Effector memory CD4-positive, alpha-beta T cell (primary cell): Measurements from ENCODE around the gene LRRK1.

Experiments
- DNase-seq, 3 donors: peaks; one replicate each; pipeline ENCODE4 v3.0.0-alpha.2; 2020
- H3K27ac ChIP-seq: 2 replicates; pipeline ENCODE4 v1.7.0; 2013; ENCODE audit warnings: mild to moderate bottlenecking, low read length, moderate library complexity; ENCODE audit not compliant: insufficient read depth, poor library complexity, severe bottlenecking
- H3K27me3 ChIP-seq: replicated peaks from 2 replicates; pipeline ENCODE4 v1.7.0; 2013; ENCODE audit warnings: mild to moderate bottlenecking, low read length; ENCODE audit not compliant: insufficient read depth, control insufficient read depth, poor library complexity, severe bottlenecking
- H3K36me3 ChIP-seq: 2 replicates; pipeline ENCODE4 v1.7.0; 2013; ENCODE audit warnings: mild to moderate bottlenecking, low read length, moderate library complexity; ENCODE audit not compliant: control insufficient read depth, insufficient read depth
- H3K4me1 ChIP-seq: 2 replicates; pipeline ENCODE4 v1.7.0; 2013; ENCODE audit warnings: low read length, mild to moderate bottlenecking; ENCODE audit not compliant: control insufficient read depth, insufficient read depth, poor library complexity, severe bottlenecking
- H3K4me3 ChIP-seq: 2 replicates; pipeline ENCODE4 v1.7.0; 2013; ENCODE audit warnings: low read length, low read depth, mild to moderate bottlenecking; ENCODE audit not compliant: insufficient read depth, poor library complexity, severe bottlenecking
- H3K9me3 ChIP-seq: 2 replicates; pipeline ENCODE4 v1.7.0; 2013; ENCODE audit warnings: mild to moderate bottlenecking, low read length, moderate library complexity; ENCODE audit not compliant: control insufficient read depth

The LRRK1 gene

GRCh38 chr15:101062063-101062462, 142.9 kb downstream of the LRRK1 start:
- Histone ChIP-seq H3K4me1 (no peaks in the 10 kb centered on the region), H3K4me3 (no peak overlapping the region)

GRCh38 chr15:101062471-101063171, 143.5 kb downstream of the LRRK1 start:
- Histone ChIP-seq H3K4me3 (no peak overlapping the region), H3K4me1 (no peaks in the 10 kb centered on the region), H3K36me3 (no peaks in the 10 kb centered on the region), H3K27me3 (no peaks in the 10 kb centered on the region), H3K9me3 (no peaks in the 10 kb centered on the region), H3K27ac (no peak overlapping the region)
- no peak for DNase-seq

More at GRCh38 chr15:101062063-101062462, 142.9 kb downstream of the LRRK1 start:
- no peaks in the 10 kb centered on the region for H3K27me3 ChIP-seq
- no peaks in the 10 kb centered on the region for H3K9me3 ChIP-seq
- DNase-seq = no peak
- no peak overlapping the region for H3K27ac ChIP-seq
- no peaks in the 10 kb centered on the region for H3K36me3 ChIP-seq

GRCh38 chr15:101063212-101063611, 144.1 kb downstream of the LRRK1 start:
- H3K36me3 ChIP-seq = no peaks in the 10 kb centered on the region
- DNase-seq = no peak
- H3K9me3 ChIP-seq = no peaks in the 10 kb centered on the region
- H3K4me1 ChIP-seq = no peaks in the 10 kb centered on the region
- no peaks in the 10 kb centered on the region for H3K27me3 ChIP-seq
- no peak overlapping the region for H3K4me3 ChIP-seq
- H3K27ac ChIP-seq = no peak overlapping the region

GRCh38 chr15:101063891-101064794, 145.0 kb downstream of the LRRK1 start:
- H3K4me1 ChIP-seq = no peaks in the 10 kb centered on the region
- H3K27me3 ChIP-seq = no peaks in the 10 kb centered on the region
- DNase-seq = no peak
- H3K9me3 ChIP-seq = no peaks in the 10 kb centered on the region
- no peak overlapping the region for H3K4me3 ChIP-seq
- H3K36me3 ChIP-seq = no peaks in the 10 kb centered on the region
- H3K27ac ChIP-seq = no peak overlapping the region

- H3K4me3 ChIP-seq = no peak overlapping the region
- H3K4me1 ChIP-seq = no peaks in the 10 kb centered on the region
- no peaks in the 10 kb centered on the region for H3K27me3 ChIP-seq
- H3K9me3 ChIP-seq = no peaks in the 10 kb centered on the region
- no peaks in the 10 kb centered on the region for H3K36me3 ChIP-seq
- DNase-seq = no peak
- no peak overlapping the region for H3K27ac ChIP-seq
Measured at GRCh38 chr15:101064795-101065569, 145.8 kb downstream of the LRRK1 start.

GRCh38 chr15:101065570-101066221, 146.5 kb downstream of the LRRK1 start:
- no peak for DNase-seq
- Histone ChIP-seq H3K4me3 (no peak overlapping the region), H3K27ac (no peak overlapping the region), H3K27me3 (no peaks in the 10 kb centered on the region), H3K4me1 (no peaks in the 10 kb centered on the region), H3K9me3 (no peaks in the 10 kb centered on the region), H3K36me3 (no peaks in the 10 kb centered on the region)

GRCh38 chr15:101066501-101067408, 147.6 kb downstream of the LRRK1 start:
- H3K27ac ChIP-seq = no peak overlapping the region
- H3K27me3 ChIP-seq = no peaks in the 10 kb centered on the region
- no peak overlapping the region for H3K4me3 ChIP-seq
- no peaks in the 10 kb centered on the region for H3K9me3 ChIP-seq
- no peaks in the 10 kb centered on the region for H3K36me3 ChIP-seq
- H3K4me1 ChIP-seq = no peaks in the 10 kb centered on the region
- DNase-seq = no peak

GRCh38 chr15:101067660-101068522, 148.7 kb downstream of the LRRK1 start:
- no peak overlapping the region for H3K4me3 ChIP-seq
- DNase-seq = no peak
- H3K27me3 ChIP-seq = no peaks in the 10 kb centered on the region
- H3K36me3 ChIP-seq = no peaks in the 10 kb centered on the region
- H3K4me1 ChIP-seq = no peaks in the 10 kb centered on the region
- H3K27ac ChIP-seq = no peak overlapping the region
- H3K9me3 ChIP-seq = no peaks in the 10 kb centered on the region
